ENCODE data around the gene VKORC1. TPM values are rescaled to one million over a fixed set of nuclear protein-coding genes. Genes with fewer than 3 reads are reported as not detected.

Gene VKORC1
- total and polyA plus RNA-seq, 2 experiments from 2014 or later, result 89.6 to 100 TPM

- Mint-ChIP-seq H3K4me1 (peaks cover 66% of the 10 kb centered on the region), H3K36me3 (ENCODE audit: low read depth) (peaks cover 33% of the 10 kb centered on the region), H3K27me3 (ENCODE audit: insufficient read depth, low read depth, poor library complexity) (peaks cover 35% of the 10 kb centered on the region), H3K27ac (peak within 1 kb of the TSS; percentile 98), H3K9me3 (no peaks in the 10 kb centered on the region; the same call in 2 of the 3 replicates), H3K4me3 (peak within 1 kb of the TSS; percentile 94)
- Histone ChIP-seq H4K20me1 (replicated peaks; ENCODE audit: insufficient read depth) (no peaks in the 10 kb centered on the region; the same call in 1 of the 2 replicates), H3K27me3 (ENCODE audit: insufficient read depth) (no peaks in the 10 kb centered on the region), H3K27ac (ENCODE audit: low read depth) (peak within 1 kb of the TSS; percentile 97), H3K79me2 (replicated peaks; ENCODE audit: insufficient read depth) (peaks cover 8% of the 10 kb centered on the region; the same call in 1 of the 2 replicates), H3K36me3 (ENCODE audit: insufficient read depth) (peaks cover 9% of the 10 kb centered on the region), H2AFZ (peak within 1 kb of the TSS; percentile 43; the same call in 1 of the 2 replicates), H3F3A (replicated peaks; ENCODE audit: low read depth) (0 out of 2 replicates have a peak, but pooled peaks cover 3% of the 10 kb centered on the region), H3K4me1 (ENCODE audit: insufficient read depth) (peaks cover 39% of the 10 kb centered on the region), H3K4me3 (peak within 1 kb of the TSS; percentile 94), H3K9me2 (ENCODE audit: insufficient read depth) (no peaks in the 10 kb centered on the region), H3K4me2 (peak within 1 kb of the TSS; percentile 79)
- TF ChIP-seq ZNF114 (CRISPR knock-in tag; IDR thresholded peaks at IDR 0.05) (no peak), EZH2phosphoT487 (IDR thresholded peaks at IDR 0.05; ENCODE audit: unreplicated experiment) (no peak), POLR2AphosphoS5 (IDR thresholded peaks at IDR 0.05; ENCODE audit: low read depth) (peak; percentile 70)
- peak; percentile 61 for DNase-seq (ENCODE audit: low spot score)
- ATAC-seq, result peak; percentile 29
These were observed 41.1 kb upstream of the VKORC1 start, which contains the start of gene PRSS8 for GRCh38 chr16:31135535-31136286. TSS of gene PRSS8 (minus strand) at chr16:31135727. CDS start at chr16:31135498, 229 bp downstream.

GRCh38 chr16:31134625-31135534 is 40.3 kb upstream of the VKORC1 start:
- peak overlapping the region; percentile 97 for H3K27ac ChIP-seq (ENCODE audit: low read depth)
- H3K79me2 ChIP-seq (replicated peaks; ENCODE audit: insufficient read depth), result peaks cover 8% of the 10 kb centered on the region; the same call in 1 of the 2 replicates
- H3K27me3 ChIP-seq (ENCODE audit: insufficient read depth), result no peaks in the 10 kb centered on the region
- peak overlapping the region; percentile 79 for H3K4me2 ChIP-seq
- Mint-ChIP-seq H3K4me1 (peaks cover 69% of the 10 kb centered on the region), H3K27ac (peak overlapping the region; percentile 98), H3K27me3 (ENCODE audit: insufficient read depth, low read depth, poor library complexity) (peaks cover 35% of the 10 kb centered on the region), H3K9me3 (no peaks in the 10 kb centered on the region; the same call in 2 of the 3 replicates), H3K4me3 (peak overlapping the region; percentile 94), H3K36me3 (ENCODE audit: low read depth) (peaks cover 37% of the 10 kb centered on the region)
- H3K4me1 ChIP-seq (ENCODE audit: insufficient read depth), result peaks cover 41% of the 10 kb centered on the region
- DNase-seq (ENCODE audit: low spot score), result peak; percentile 89
- peak overlapping the region; percentile 94 for H3K4me3 ChIP-seq
- H3F3A ChIP-seq (replicated peaks; ENCODE audit: low read depth), result 0 out of 2 replicates have a peak, but pooled peaks cover 3% of the 10 kb centered on the region
- H3K36me3 ChIP-seq (ENCODE audit: insufficient read depth), result peaks cover 9% of the 10 kb centered on the region
- ATAC-seq, result peak; percentile 59
- peak overlapping the region; percentile 43; the same call in 1 of the 2 replicates for H2AFZ ChIP-seq
- no peaks in the 10 kb centered on the region; the same call in 1 of the 2 replicates for H4K20me1 ChIP-seq (replicated peaks; ENCODE audit: insufficient read depth)
- H3K9me2 ChIP-seq (ENCODE audit: insufficient read depth), result no peaks in the 10 kb centered on the region
- TF ChIP-seq ETS1 (IDR thresholded peaks at IDR 0.05) (no peak), POLR2AphosphoS5 (IDR thresholded peaks at IDR 0.05; ENCODE audit: low read depth) (peak; percentile 40; the same call in 1 of the 2 replicates), CTCF (conservative IDR thresholded peaks at IDR 0.05; ENCODE audit: low read depth in 2 of 2) (peak in 1 of 2 experiments; percentile 19; a peak in 1 of 4 replicates)

Measured in GM23338 (cell line).